Adrenal gland (tissue), 12 donors: ENCODE data around the gene RAB6A. TPM values are rescaled to one million over a fixed set of nuclear protein-coding genes. Genes with fewer than 3 reads are reported as not detected.
A peak's percentile ranks its signal among the peaks of the same experiment; 100 is the strongest.

Experiments used
- DNase-seq, 7 donors: peaks; one replicate each; pipeline ENCODE4 v3.0.0-alpha.2; 2019 to 2020
- H3K27ac ChIP-seq, 5 donors: fragments of 200-600 bp; sonication (generic) in 4 of 5; 1 replicate in 3 of 5; 2 replicates in 2 of 5; pipeline versions ENCODE4 v1.5.1 to v1.8.0; 2016 to 2020; ENCODE audit warnings: mild to moderate bottlenecking in 1 of 5
- H3K27me3 ChIP-seq: fragments of 200-600 bp; 2 replicates; pipeline ENCODE4 v1.8.0; 2021
- H3K36me3 ChIP-seq, 2 donors: fragments of 200-600 bp; replicated peaks in 1 of 2; 1 replicate in 1 of 2; 2 replicates in 1 of 2; pipeline versions ENCODE4 v1.5.1 to v1.8.0; 2018 to 2022
- H3K4me1 ChIP-seq, 2 donors: fragments of 200-600 bp; replicated peaks in 1 of 2; 1 replicate in 1 of 2; 2 replicates in 1 of 2; pipeline versions ENCODE4 v1.5.1 to v1.8.0; 2018 to 2021
- H3K4me3 ChIP-seq, 4 donors: fragments of 200-600 bp; sonication (generic) in 3 of 4; one replicate each; pipeline ENCODE4 v1.5.1; 2016 to 2018
- H3K9me3 ChIP-seq, 3 donors: fragments of 200-600 bp; sonication (generic) in 1 of 3; replicated peaks in 1 of 3; 1 replicate in 2 of 3; 2 replicates in 1 of 3; pipeline versions ENCODE4 v1.5.1 to v1.8.0; 2016 to 2021
- POLR2A ChIP-seq, 2 donors: fragments of 450-650 bp; IDR thresholded peaks; one replicate each; pipeline ENCODE4 v1.6.1; 2017; ENCODE audit warnings: antibody characterized with exemption in 2 of 2, mild to moderate bottlenecking in 2 of 2, moderate library complexity in 1 of 2
- WGBS, 4 donors: extraction: QIAGEN DNeasy Blood & Tissue Kit in 2 of 4; methylation state at CpG; one replicate each; pipeline versions ENCODE4 v1.1.5 to v1.1.7; 2013 to 2017; 5-methylcytosine and 5-hydroxymethylcytosine counted together
- intact Hi-C, 2 donors: fragments of 100-400 bp; cut with DNase I; formaldehyde crosslinking; loops; one replicate each; pipeline versions ENCODE4 v1.14.1 to v1.15.0; 2022 to 2023
- polyA plus RNA-seq, 3 donors: library from polyadenylated mRNA; stranded (reverse); fragments of 200-250 nt in 2 of 3; fragments of 350-450 nt in 1 of 3; fragmentation: Illumina TruSeq in 1 of 3; extraction: RNeasy Lipid Tissue Mini Kit (QIAGEN cat#74804) in 1 of 3; gene quantifications; one replicate each; pipeline ENCODE4 v1.2.3, GENCODE V29; 2013 to 2014
- total RNA-seq, 9 donors: library from RNA; depleted of rRNA in 4 of 9; stranded (reverse); fragments of >200 nt in 4 of 9; fragments of 120-200 nt in 1 of 9; fragmentation: NEBNext Ultra II Directional in 1 of 9; extraction: Animal tissue kit (Norgen Biotek cat#: 25700) in 1 of 9; gene quantifications; one replicate each; pipeline versions ENCODE4 v1.1.0 to v1.2.4, GENCODE V29; 2013 to 2023
- TF ChIP-seq, protein P1 (sequence below), 6 experiments: fragments of 450-650 bp in 4 of 6; fragments of 200-600 bp in 2 of 6; sonication (generic) in 1 of 6; IDR thresholded peaks; 1 replicate in 5 of 6; 2 replicates in 1 of 6; pipeline versions ENCODE4 v1.5.1 to v1.8.0; 2016 to 2021; ENCODE audit warnings: antibody characterized with exemption in 6 of 6, mild to moderate bottlenecking in 2 of 6, moderate library complexity in 1 of 6
- donor health status: healthy with polysubstance abuse.
- donor health status: Bipolar disorder and iron deficiency.
- donor health status: DM: yes; HTN: yes; CAD: no.
- donor health status: DM: no; HTN: no; CAD: no.
- donor health status: DM: no; HTN: no; CAD: no.
- donor health status: DM: yes; HTN: yes; CAD: no.

The RAB6A gene
- total and polyA plus RNA-seq, 12 donors = 27.8 to 283 (median 131) TPM

- DNase-seq = peak in 1 of 7 donors; percentile 13
- peaks cover 0 to 9% of the 10 kb centered on the region in 2 donors for H3K4me1 ChIP-seq
- H3K27me3 ChIP-seq = no peaks in the 10 kb centered on the region
- TF ChIP-seq POLR2A (IDR thresholded peaks at IDR 0.05) = no peak
- TF ChIP-seq, protein P1, sequence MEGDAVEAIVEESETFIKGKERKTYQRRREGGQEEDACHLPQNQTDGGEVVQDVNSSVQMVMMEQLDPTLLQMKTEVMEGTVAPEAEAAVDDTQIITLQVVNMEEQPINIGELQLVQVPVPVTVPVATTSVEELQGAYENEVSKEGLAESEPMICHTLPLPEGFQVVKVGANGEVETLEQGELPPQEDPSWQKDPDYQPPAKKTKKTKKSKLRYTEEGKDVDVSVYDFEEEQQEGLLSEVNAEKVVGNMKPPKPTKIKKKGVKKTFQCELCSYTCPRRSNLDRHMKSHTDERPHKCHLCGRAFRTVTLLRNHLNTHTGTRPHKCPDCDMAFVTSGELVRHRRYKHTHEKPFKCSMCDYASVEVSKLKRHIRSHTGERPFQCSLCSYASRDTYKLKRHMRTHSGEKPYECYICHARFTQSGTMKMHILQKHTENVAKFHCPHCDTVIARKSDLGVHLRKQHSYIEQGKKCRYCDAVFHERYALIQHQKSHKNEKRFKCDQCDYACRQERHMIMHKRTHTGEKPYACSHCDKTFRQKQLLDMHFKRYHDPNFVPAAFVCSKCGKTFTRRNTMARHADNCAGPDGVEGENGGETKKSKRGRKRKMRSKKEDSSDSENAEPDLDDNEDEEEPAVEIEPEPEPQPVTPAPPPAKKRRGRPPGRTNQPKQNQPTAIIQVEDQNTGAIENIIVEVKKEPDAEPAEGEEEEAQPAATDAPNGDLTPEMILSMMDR (IDR thresholded peaks at IDR 0.05) = no peak
- no peaks in the 10 kb centered on the region for H3K36me3 ChIP-seq
- no peak overlapping the region for H3K27ac ChIP-seq
- no peak overlapping the region for H3K4me3 ChIP-seq
- 44 to 58% (median 50%) methylated on average over 16 of the region's 16 CpGs for WGBS, 4 donors
- intact Hi-C loops = no loop called here
- no peaks in the 10 kb centered on the region for H3K9me3 ChIP-seq
Measured at GRCh38 chr11:73645121-73645969, 115.5 kb downstream of the RAB6A start.

GRCh38 chr11:73641668-73642067 lies 119.2 kb downstream of the RAB6A start:
- Histone ChIP-seq H3K4me3 (no peak overlapping the region), H3K4me1 (no peaks in the 10 kb centered on the region), H3K36me3 (no peaks in the 10 kb centered on the region), H3K27ac (no peak overlapping the region), H3K9me3 (no peaks in the 10 kb centered on the region), H3K27me3 (no peaks in the 10 kb centered on the region)
- no peak for TF ChIP-seq POLR2A (IDR thresholded peaks at IDR 0.05)
- TF ChIP-seq, protein P1 (IDR thresholded peaks at IDR 0.05) = no peak
- DNase-seq = no peak
- intact Hi-C loops = no loop called here

DNA sequence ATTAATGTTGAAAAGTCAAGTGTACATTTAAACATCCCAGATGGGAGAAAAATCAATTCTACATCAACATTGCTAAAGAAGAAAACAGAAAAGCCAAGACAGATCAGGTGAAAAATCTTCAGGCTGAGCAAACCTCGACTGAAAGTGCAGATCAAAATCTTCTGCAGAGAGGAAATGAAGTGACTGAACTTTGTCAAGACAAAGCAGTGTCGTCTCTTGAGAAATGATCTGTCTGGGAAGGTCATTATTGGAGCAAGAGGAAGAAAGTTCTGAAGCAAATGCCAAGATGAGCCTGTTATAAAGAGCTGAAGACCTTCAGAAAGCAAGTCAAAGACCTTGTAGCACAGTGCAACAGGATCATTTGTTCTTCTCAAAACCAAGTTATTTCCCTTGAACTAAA lies 120.3 kb downstream of the RAB6A start:
- Histone ChIP-seq H3K27me3 (no peaks in the 10 kb centered on the region), H3K4me1 (no peaks in the 10 kb centered on the region), H3K4me3 (no peak overlapping the region), H3K36me3 (no peaks in the 10 kb centered on the region), H3K27ac (no peak overlapping the region), H3K9me3 (no peaks in the 10 kb centered on the region)
- intact Hi-C loops = no loop called here
- no peak for TF ChIP-seq POLR2A (IDR thresholded peaks at IDR 0.05)
- TF ChIP-seq, protein P1 (IDR thresholded peaks at IDR 0.05) = no peak
- no peak for DNase-seq
- WGBS, 4 donors = 7 to 19% (median 13%) methylated on average over 2 of the region's 2 CpGs

GRCh38 chr11:73637012-73637411 lies 123.9 kb downstream of the RAB6A start:
- H3K4me1 ChIP-seq = no peaks in the 10 kb centered on the region

More at GRCh38 chr11:73637012-73637411, 123.9 kb downstream of the RAB6A start:
- intact Hi-C loops = no loop called here
- Histone ChIP-seq H3K36me3 (no peaks in the 10 kb centered on the region), H3K27ac (no peak overlapping the region), H3K4me3 (no peak overlapping the region), H3K27me3 (no peaks in the 10 kb centered on the region), H3K9me3 (no peaks in the 10 kb centered on the region)
- TF ChIP-seq, protein P1 (IDR thresholded peaks at IDR 0.05) = no peak
- no peak for TF ChIP-seq POLR2A (IDR thresholded peaks at IDR 0.05)
- DNase-seq = no peak
- 61 to 81% (median 70%) methylated on average over 1 of the region's 1 CpG for WGBS, 4 donors
